HepG2 (cell line): ENCODE results near the gene RSPH1. TPM values are rescaled to one million over a fixed set of nuclear protein-coding genes. Genes with fewer than 3 reads are reported as not detected.

Source experiments
- ATAC-seq: fragments of 200-7000 bp; cut with Tn5 transposase; 3 replicates; pipeline ENCODE4 v1.9.1; 2020; ENCODE audit warnings: mild to moderate bottlenecking, moderate library complexity
- BruUV-seq: library from RNA; stranded (reverse); fragments of 400-500 nt; replicated peaks from 2 replicates; lab custom pipeline; 2021; lab: Mats Ljungman, UMichigan
- CTCF ChIA-PET: fragments of 300-600 bp; formaldehyde crosslinking; extraction: SDS; loops from one replicate; lab custom pipeline; 2021; ENCODE audit warnings: low total read pairs, inconsistent platforms, low intra/inter-chr PET ratio; lab: Yijun Ruan, JAX
- POLR2A ChIA-PET: fragments of 350-600 bp; sonication (Branson Sonifier 250); formaldehyde crosslinking; loops from one replicate; lab custom pipeline; 2020; ENCODE audit warnings: antibody characterized with exemption, inconsistent platforms; lab: Yijun Ruan, JAX
- DNase-seq: peaks from one replicate; pipeline ENCODE4 v3.0.0-alpha.2; 2015; ENCODE audit warnings: low spot score
- FAIRE-seq: peaks from 3 replicates; lab custom pipeline; 2011; peaks lifted over from hg19 to GRCh38; lab: Jason Lieb, UNC
- H2AFZ ChIP-seq: one replicate; pipeline ENCODE4 v1.6.1; 2011; ENCODE audit warnings: low read length, inconsistent platforms
- H3K27ac ChIP-seq: fragments of 300-600 bp; 3 replicates; pipeline ENCODE4 v1.8.0; 2011; ENCODE audit warnings: mixed run types, mild to moderate bottlenecking, mixed read lengths, low read length, inconsistent platforms; ENCODE audit not compliant: insufficient read depth; ENCODE audit errors: extremely low read length
- H3K27me3 ChIP-seq, 2 experiments: fragments of 200-600 bp in 1 of 2; 2 replicates in 1 of 2; 3 replicates in 1 of 2; pipeline versions ENCODE4 v1.6.0 to v1.8.0; 2011; ENCODE audit warnings: low read length in 2 of 2, mild to moderate bottlenecking in 2 of 2, moderate library complexity in 2 of 2, inconsistent platforms in 1 of 2; ENCODE audit not compliant: insufficient read depth in 2 of 2, control insufficient read depth in 1 of 2
- H3K36me3 ChIP-seq, 2 experiments: fragments of 200-600 bp in 1 of 2; replicated peaks in 1 of 2; 2 replicates in 1 of 2; 3 replicates in 1 of 2; pipeline versions ENCODE4 v1.5.1 to v1.8.0; 2011; ENCODE audit warnings: low read length in 2 of 2, inconsistent platforms in 1 of 2; ENCODE audit not compliant: insufficient read depth in 2 of 2, control insufficient read depth in 1 of 2
- H3K4me1 ChIP-seq: 2 replicates; pipeline ENCODE4 v1.5.1; 2012; ENCODE audit warnings: low read length, inconsistent platforms; ENCODE audit not compliant: insufficient read depth
- H3K4me2 ChIP-seq: 2 replicates; pipeline ENCODE4 v1.6.0; 2011; ENCODE audit warnings: low read depth, low read length, inconsistent platforms
- H3K4me3 ChIP-seq, 3 experiments: fragments of 200-600 bp in 1 of 3; sonication (generic), shearing (Covaris generic) in 1 of 3; replicated peaks in 1 of 3; 2 replicates each; pipeline ENCODE4 v1.5.1; 2011 to 2016; ENCODE audit warnings: low read length in 3 of 3, inconsistent platforms in 2 of 3, low read depth in 2 of 3, mild to moderate bottlenecking in 2 of 3, control low read depth in 1 of 3, mixed read lengths in 1 of 3; ENCODE audit not compliant: insufficient read depth in 1 of 3
- H3K79me2 ChIP-seq: one replicate; pipeline ENCODE4 v1.6.1; 2011; ENCODE audit warnings: low read length, inconsistent platforms; ENCODE audit not compliant: insufficient read depth
- H3K9ac ChIP-seq: 2 replicates; pipeline ENCODE4 v1.6.0; 2011; ENCODE audit warnings: mild to moderate bottlenecking, low read depth, low read length, inconsistent platforms; ENCODE audit not compliant: insufficient read depth
- H3K9me3 ChIP-seq: 2 replicates; pipeline ENCODE4 v1.5.1; 2012; ENCODE audit warnings: mild to moderate bottlenecking, low read length
- H4K20me1 ChIP-seq: 2 replicates; pipeline ENCODE4 v1.6.0; 2011; ENCODE audit warnings: inconsistent platforms, mild to moderate bottlenecking, low read length, moderate library complexity; ENCODE audit not compliant: insufficient read depth
- CTCF ChIP-seq: sonication (generic); formaldehyde crosslinking; IDR thresholded peaks from 2 replicates; pipeline ENCODE4 v1.5.0; 2020; ENCODE audit warnings: mild to moderate bottlenecking, missing genetic modification reagents, moderate library complexity
- DPF2 ChIP-seq: sonication (generic); formaldehyde crosslinking; IDR thresholded peaks from 2 replicates; pipeline ENCODE4 v1.4.0; 2020; ENCODE audit warnings: mild to moderate bottlenecking, low read depth, missing genetic modification reagents, borderline replicate concordance
- MAFG ChIP-seq: sonication (generic); formaldehyde crosslinking; IDR thresholded peaks from 2 replicates; pipeline ENCODE4 v1.5.1; 2020; ENCODE audit warnings: mild to moderate bottlenecking, missing genetic modification reagents
- MED1 ChIP-seq: sonication (generic); formaldehyde crosslinking; IDR thresholded peaks from 2 replicates; pipeline ENCODE4 v1.4.0; 2020; ENCODE audit warnings: missing genetic modification reagents
- NR2F6 ChIP-seq, 2 experiments: IDR thresholded peaks; 2 replicates each; pipeline ENCODE4 v1.6.1; 2016; ENCODE audit warnings: antibody characterized with exemption in 1 of 2, mild to moderate bottlenecking in 1 of 2
- POLR2A ChIP-seq, 2 experiments: IDR thresholded peaks; 2 replicates each; pipeline ENCODE4 v1.6.1; 2011; ENCODE audit warnings: low read depth in 2 of 2, low read length in 2 of 2, mild to moderate bottlenecking in 1 of 2, moderate library complexity in 1 of 2; ENCODE audit not compliant: insufficient read depth in 1 of 2
- UBTF ChIP-seq: sonication (generic); formaldehyde crosslinking; IDR thresholded peaks from 2 replicates; pipeline ENCODE4 v1.4.0; 2020; ENCODE audit warnings: mild to moderate bottlenecking, missing genetic modification reagents
- ZBTB1 ChIP-seq: sonication (generic); formaldehyde crosslinking; IDR thresholded peaks from 2 replicates; pipeline ENCODE4 v1.4.0; 2020; ENCODE audit warnings: missing genetic modification reagents, borderline replicate concordance
- ZNF292 ChIP-seq: sonication (generic); formaldehyde crosslinking; IDR thresholded peaks from 2 replicates; pipeline ENCODE4 v1.8.1; 2022; ENCODE audit warnings: mild to moderate bottlenecking, low read depth, missing genetic modification reagents, borderline replicate concordance
- ZNF317 ChIP-seq: sonication (generic); formaldehyde crosslinking; IDR thresholded peaks from 2 replicates; pipeline ENCODE4 v1.5.0; 2020; ENCODE audit warnings: mild to moderate bottlenecking, missing genetic modification reagents
- ZNF768 ChIP-seq: sonication (generic); formaldehyde crosslinking; IDR thresholded peaks from 2 replicates; pipeline ENCODE4 v1.4.0; 2020; ENCODE audit warnings: missing genetic modification reagents
- ZNF891 ChIP-seq: sonication (generic); formaldehyde crosslinking; IDR thresholded peaks from 2 replicates; pipeline ENCODE4 v1.5.0; 2020; ENCODE audit warnings: mild to moderate bottlenecking, missing genetic modification reagents
- WGBS: methylation state at CpG from one replicate; pipeline ENCODE4 v1.1.6; 2017; ENCODE audit warnings: low lambda C conversion rate; 5-methylcytosine and 5-hydroxymethylcytosine counted together
- in situ Hi-C: cut with HindIII; loops from 2 replicates; pipeline ENCODE4 v1.10.0; 2017; ENCODE audit warnings: low pct_unique_long_range_greater_than_20kb; ENCODE audit not compliant: extremely low pct_ligation_motif_present
- intact Hi-C: fragments of 100-400 bp; cut with micrococcal nuclease; formaldehyde crosslinking; loops from one replicate; pipeline ENCODE4 v1.10.0; 2022; ENCODE audit not compliant: unreplicated experiment
- polyA plus RNA-seq, 8 experiments: library from polyadenylated mRNA; depleted of rRNA in 3 of 8; stranded (reverse) in 7 of 8; unstranded in 1 of 8; fragments of >200 nt; fragmentation: Illumina TruSeq in 4 of 8; extraction: Trizol in 4 of 8; gene quantifications; 2 replicates each; pipeline versions ENCODE4 v1.2.1 to v1.2.3, GENCODE V29; 2011 to 2016; ENCODE audit warnings: low read depth in 4 of 8, missing spikeins in 1 of 8, mixed read lengths in 1 of 8; ENCODE audit not compliant: insufficient read depth in 1 of 8
- total RNA-seq, 5 experiments: library from RNA; depleted of rRNA; stranded (reverse); fragments of >200 nt; fragmentation: Illumina TruSeq; extraction: Trizol; gene quantifications; 2 replicates each; pipeline ENCODE4 v1.2.3, GENCODE V29; 2016; ENCODE audit warnings: low read depth in 1 of 5
- TF ChIP-seq, protein P1 (sequence below): sonication (generic); formaldehyde crosslinking; IDR thresholded peaks from 2 replicates; pipeline ENCODE4 v1.4.0; 2020; ENCODE audit warnings: missing genetic modification reagents; ENCODE audit errors: not compliant biosample characterization

Gene RSPH1
- total and polyA plus RNA-seq, 2 of the 13 experiments (the other 11 are each of a cell fraction or from before 2014, with no cell fraction given): not detected

DNA sequence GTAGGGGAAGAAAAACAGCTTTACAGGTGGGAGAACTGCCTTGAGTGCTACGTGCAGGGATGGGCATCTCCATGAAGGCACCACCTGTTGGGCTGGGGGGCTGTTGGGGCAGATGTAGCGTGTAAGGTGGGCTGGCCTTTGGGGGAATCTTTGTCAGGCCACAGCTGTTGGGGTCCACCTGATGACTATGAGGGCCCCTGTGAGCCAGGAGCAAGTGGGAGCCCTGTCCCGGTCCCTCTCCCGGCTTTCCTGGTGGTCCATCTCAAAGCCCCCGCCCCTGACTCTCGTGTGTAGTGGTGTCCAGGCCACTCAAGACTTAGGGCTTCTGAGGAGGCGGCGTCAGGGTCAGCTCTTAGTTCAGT lies 31.1 kb upstream of the RSPH1 start:
- no peak for ATAC-seq
- no peaks in the 10 kb centered on the region for H3K79me2 ChIP-seq
- no peak overlapping the region for H3K9ac ChIP-seq
- TF ChIP-seq ZNF891 (CRISPR knock-in tag): no peak
- TF ChIP-seq ZNF317: no peak
- no peak for TF ChIP-seq POLR2A (IDR thresholded peaks at IDR 0.05; ENCODE audit: insufficient read depth in 1 of 2, low read depth in 2 of 2, low read length in 2 of 2)
- TF ChIP-seq ZBTB1 (CRISPR knock-in tag): no peak
- TF ChIP-seq MAFG (CRISPR knock-in tag): no peak
- no peak overlapping the region for H3K4me3 ChIP-seq
- BruUV-seq: no TSS peak
- POLR2A ChIA-PET: no interaction called here
- 69% methylated on average over 4 of the region's 8 CpGs for WGBS
- FAIRE-seq: no peak
- intact Hi-C loops (loop anchor here (5.0 kb wide), 1 partner anchor 45 kb away; no protein-coding TSS in a partner anchor), in situ Hi-C loops (no loop called here)
- H3K9me3 ChIP-seq: no peaks in the 10 kb centered on the region
- no peaks in the 10 kb centered on the region for H3K36me3 ChIP-seq
- no peak overlapping the region for H3K4me2 ChIP-seq
- no peak overlapping the region for H3K27ac ChIP-seq
- H2AFZ ChIP-seq: no peak overlapping the region
- H4K20me1 ChIP-seq: no peaks in the 10 kb centered on the region
- peaks cover 40% of the 10 kb centered on the region for H3K4me1 ChIP-seq
- CTCF ChIA-PET: no interaction called here
- no peak for DNase-seq
- peaks cover 0 to 4% of the 10 kb centered on the region in 2 experiments; a peak in 1 of 5 replicates for H3K27me3 ChIP-seq

DNA sequence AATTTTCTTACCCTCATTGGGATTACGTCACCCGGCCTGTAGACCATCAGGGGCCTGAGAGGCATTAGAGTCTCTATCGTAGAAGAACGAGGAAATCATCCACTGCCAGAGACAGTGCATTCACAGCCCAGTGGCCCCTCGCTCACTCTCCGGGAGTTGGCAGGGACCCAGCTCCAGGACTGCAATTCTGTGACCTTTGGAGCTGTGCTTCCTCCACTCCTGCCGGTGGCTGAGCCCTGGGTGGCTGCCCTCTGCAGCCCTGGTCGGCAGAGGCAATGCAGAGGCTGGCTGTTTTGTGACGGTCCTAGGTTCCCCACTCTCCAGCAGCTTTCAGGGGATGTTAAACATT lies 30.3 kb upstream of the RSPH1 start:
- POLR2A ChIA-PET: no interaction called here
- no peak overlapping the region for H3K9ac ChIP-seq
- 2% methylated on average over 6 of the region's 9 CpGs for WGBS
- TF ChIP-seq CTCF (peak; percentile 41; the same call in 1 of the 2 replicates), NR2F6 (IDR thresholded peaks at IDR 0.05) (peak; percentile 47; the same call in 1 of the 2 replicates), NR2F6 (CRISPR knock-in tag; IDR thresholded peaks at IDR 0.05) (peak; percentile 62; the same call in 1 of the 2 replicates), ZNF292 (CRISPR knock-in tag) (peak; percentile 70; the same call in 1 of the 2 replicates), DPF2 (CRISPR knock-in tag) (0 out of 2 replicates have a peak, but pooled peaks have one; percentile 45), MED1 (CRISPR knock-in tag) (0 out of 2 replicates have a peak, but pooled peaks have one; percentile 23), UBTF (peak; percentile 58), ZNF768 (peak; percentile 63; the same call in 1 of the 2 replicates)
- TF ChIP-seq, protein P1, sequence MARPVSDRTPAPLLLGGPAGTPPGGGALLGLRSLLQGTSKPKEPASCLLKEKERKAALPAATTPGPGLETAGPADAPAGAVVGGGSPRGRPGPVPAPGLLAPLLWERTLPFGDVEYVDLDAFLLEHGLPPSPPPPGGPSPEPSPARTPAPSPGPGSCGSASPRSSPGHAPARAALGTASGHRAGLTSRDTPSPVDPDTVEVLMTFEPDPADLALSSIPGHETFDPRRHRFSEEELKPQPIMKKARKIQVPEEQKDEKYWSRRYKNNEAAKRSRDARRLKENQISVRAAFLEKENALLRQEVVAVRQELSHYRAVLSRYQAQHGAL: no peak

More for the DNA sequence above, 30.3 kb upstream of the RSPH1 start:
- peaks cover 40% of the 10 kb centered on the region for H3K4me1 ChIP-seq
- no peak overlapping the region for H3K27ac ChIP-seq
- FAIRE-seq: peak; percentile 94
- DNase-seq: peak; percentile 75
- no peaks in the 10 kb centered on the region for H3K79me2 ChIP-seq
- in situ Hi-C loops: no loop called here
- H3K9me3 ChIP-seq: no peaks in the 10 kb centered on the region
- no peak overlapping the region for H3K4me3 ChIP-seq
- peaks cover 0 to 4% of the 10 kb centered on the region in 2 experiments; a peak in 1 of 5 replicates for H3K27me3 ChIP-seq
- ATAC-seq: peak; percentile 99
- H2AFZ ChIP-seq: no peak overlapping the region
- BruUV-seq: no TSS peak
- peak overlapping the region; percentile 36 for H3K4me2 ChIP-seq
- CTCF ChIA-PET: no interaction called here
- intact Hi-C loops: loop anchor here (5.0 kb wide), 1 partner anchor 46 kb away; no protein-coding TSS in a partner anchor
- no peaks in the 10 kb centered on the region for H4K20me1 ChIP-seq
- H3K36me3 ChIP-seq: no peaks in the 10 kb centered on the region
